ENCODE measurements around the gene LRRC41. TPM values are rescaled to one million over a fixed set of nuclear protein-coding genes. Genes with fewer than 3 reads are reported as not detected.
A peak's percentile ranks its signal among the peaks of the same experiment; 100 is the strongest.

LRRC41 gene
- total RNA-seq, 3 donors from 2014 or later: 43.0 to 47.7 (median 45.8) TPM

- peak overlapping the region; percentile 19 for H3K4me3 Mint-ChIP-seq
- ATAC-seq (no peak), DNase-seq (no peak)
- no peaks in the 10 kb centered on the region for H3K27me3 Mint-ChIP-seq (ENCODE audit: low read depth)
- H3K9me3 Mint-ChIP-seq: no peaks in the 10 kb centered on the region
- peaks cover 33% of the 10 kb centered on the region for H3K4me1 Mint-ChIP-seq (ENCODE audit: low read depth)
- H3K36me3 Mint-ChIP-seq (ENCODE audit: insufficient read depth): peaks cover 27% of the 10 kb centered on the region
Observed at GRCh38 chr1:46306159-46306530, 2.7 kb upstream of the LRRC41 start.

GRCh38 chr1:46303872-46304326 is 483 bp upstream of the LRRC41 start:
- Mint-ChIP-seq H3K4me3 (peak overlapping the region; percentile 98), H3K27me3 (ENCODE audit: low read depth) (no peaks in the 10 kb centered on the region), H3K9me3 (no peaks in the 10 kb centered on the region), H3K36me3 (ENCODE audit: insufficient read depth) (peaks cover 16% of the 10 kb centered on the region), H3K4me1 (ENCODE audit: low read depth) (peaks cover 42% of the 10 kb centered on the region)
- DNase-seq: no peak
- no peak for ATAC-seq

GRCh38 chr1:46302641-46303037 is 777 bp downstream of the LRRC41 start:
- Mint-ChIP-seq H3K27me3 (ENCODE audit: low read depth) (no peaks in the 10 kb centered on the region), H3K9me3 (no peaks in the 10 kb centered on the region), H3K4me3 (peak overlapping the region; percentile 98), H3K36me3 (ENCODE audit: insufficient read depth) (peaks cover 13% of the 10 kb centered on the region), H3K4me1 (ENCODE audit: low read depth) (peaks cover 36% of the 10 kb centered on the region)
- ATAC-seq (peak; percentile 8 to 18), DNase-seq (no peak)

GRCh38 chr1:46301808-46302640 is 1.4 kb downstream of the LRRC41 start:
- peak overlapping the region; percentile 98 for H3K4me3 Mint-ChIP-seq
- no peaks in the 10 kb centered on the region for H3K9me3 Mint-ChIP-seq
- H3K4me1 Mint-ChIP-seq (ENCODE audit: low read depth): peaks cover 31% of the 10 kb centered on the region
- ATAC-seq (peak; percentile 26 to 38), DNase-seq (peak; percentile 41)
- no peaks in the 10 kb centered on the region for H3K27me3 Mint-ChIP-seq (ENCODE audit: low read depth)
- peaks cover 17% of the 10 kb centered on the region for H3K36me3 Mint-ChIP-seq (ENCODE audit: insufficient read depth)

GRCh38 chr1:46301406-46301807 is 2.0 kb downstream of the LRRC41 start:
- no peaks in the 10 kb centered on the region for H3K9me3 Mint-ChIP-seq
- peaks cover 24% of the 10 kb centered on the region for H3K36me3 Mint-ChIP-seq (ENCODE audit: insufficient read depth)
- H3K4me3 Mint-ChIP-seq: peak overlapping the region; percentile 98
- H3K27me3 Mint-ChIP-seq (ENCODE audit: low read depth): no peaks in the 10 kb centered on the region
- peaks cover 28% of the 10 kb centered on the region for H3K4me1 Mint-ChIP-seq (ENCODE audit: low read depth)
- DNase-seq (no peak), ATAC-seq (no peak)

- no peak for ATAC-seq
- H3K4me3 Mint-ChIP-seq: peak overlapping the region; percentile 98
- no peak for DNase-seq
- no peaks in the 10 kb centered on the region for H3K27me3 Mint-ChIP-seq (ENCODE audit: low read depth)
- peaks cover 23% of the 10 kb centered on the region for H3K4me1 Mint-ChIP-seq (ENCODE audit: low read depth)
- no peaks in the 10 kb centered on the region for H3K9me3 Mint-ChIP-seq
- peaks cover 24% of the 10 kb centered on the region for H3K36me3 Mint-ChIP-seq (ENCODE audit: insufficient read depth)
Observed at GRCh38 chr1:46300673-46301405, 2.6 kb downstream of the LRRC41 start.

- DNase-seq: no peak
- Mint-ChIP-seq H3K4me3 (no peak overlapping the region), H3K36me3 (ENCODE audit: insufficient read depth) (peaks cover 25% of the 10 kb centered on the region), H3K4me1 (ENCODE audit: low read depth) (peaks cover 16% of the 10 kb centered on the region), H3K27me3 (ENCODE audit: low read depth) (no peaks in the 10 kb centered on the region), H3K9me3 (no peaks in the 10 kb centered on the region)
- no peak for ATAC-seq
Observed at GRCh38 chr1:46298387-46298786, 5.0 kb downstream of the LRRC41 start.

- Mint-ChIP-seq H3K27me3 (ENCODE audit: low read depth) (no peaks in the 10 kb centered on the region), H3K4me1 (ENCODE audit: low read depth) (peaks cover 2% of the 10 kb centered on the region), H3K36me3 (ENCODE audit: insufficient read depth) (peaks cover 25% of the 10 kb centered on the region), H3K4me3 (no peak overlapping the region), H3K9me3 (no peaks in the 10 kb centered on the region)
- DNase-seq (no peak), ATAC-seq (no peak)
Observed at GRCh38 chr1:46295306-46295705, 8.1 kb downstream of the LRRC41 start.

GRCh38 chr1:46289976-46290375 is 13.4 kb downstream of the LRRC41 start:
- Mint-ChIP-seq H3K27me3 (ENCODE audit: low read depth) (no peaks in the 10 kb centered on the region), H3K36me3 (ENCODE audit: insufficient read depth) (peaks cover 5% of the 10 kb centered on the region), H3K4me3 (no peak overlapping the region), H3K9me3 (no peaks in the 10 kb centered on the region), H3K4me1 (ENCODE audit: low read depth) (peaks cover 3% of the 10 kb centered on the region)
- DNase-seq (no peak), ATAC-seq (no peak)

- DNase-seq (no peak), ATAC-seq (no peak)
- no peaks in the 10 kb centered on the region for H3K9me3 Mint-ChIP-seq
- H3K36me3 Mint-ChIP-seq (ENCODE audit: insufficient read depth): peaks cover 9% of the 10 kb centered on the region
- peaks cover 3% of the 10 kb centered on the region for H3K4me1 Mint-ChIP-seq (ENCODE audit: low read depth)
- no peaks in the 10 kb centered on the region for H3K27me3 Mint-ChIP-seq (ENCODE audit: low read depth)
- no peak overlapping the region for H3K4me3 Mint-ChIP-seq
Observed at GRCh38 chr1:46289134-46289494, 14.3 kb downstream of the LRRC41 start.

- peaks cover 3% of the 10 kb centered on the region for H3K4me1 Mint-ChIP-seq (ENCODE audit: low read depth)
Observed at GRCh38 chr1:46288485-46289133, 14.8 kb downstream of the LRRC41 start.

GRCh38 chr1:46285730-46286477 is 17.5 kb downstream of the LRRC41 start:
- peak; percentile 76 to 82 for ATAC-seq
- peak; percentile 21 for DNase-seq
- Mint-ChIP-seq H3K4me1 (ENCODE audit: low read depth) (peaks cover 3% of the 10 kb centered on the region), H3K36me3 (ENCODE audit: insufficient read depth) (peaks cover 20% of the 10 kb centered on the region), H3K9me3 (no peaks in the 10 kb centered on the region), H3K4me3 (no peak overlapping the region), H3K27me3 (ENCODE audit: low read depth) (no peaks in the 10 kb centered on the region)

More at GRCh38 chr1:46288485-46289133, 14.8 kb downstream of the LRRC41 start:
- Mint-ChIP-seq H3K27me3 (ENCODE audit: low read depth) (no peaks in the 10 kb centered on the region), H3K36me3 (ENCODE audit: insufficient read depth) (peaks cover 11% of the 10 kb centered on the region), H3K9me3 (no peaks in the 10 kb centered on the region), H3K4me3 (no peak overlapping the region)
- ATAC-seq: no peak
- no peak for DNase-seq

GRCh38 chr1:46284597-46285564 is 18.5 kb downstream of the LRRC41 start:
- Mint-ChIP-seq H3K9me3 (no peaks in the 10 kb centered on the region), H3K4me3 (no peak overlapping the region), H3K27me3 (ENCODE audit: low read depth) (no peaks in the 10 kb centered on the region), H3K4me1 (ENCODE audit: low read depth) (peaks cover 3% of the 10 kb centered on the region), H3K36me3 (ENCODE audit: insufficient read depth) (peaks cover 24% of the 10 kb centered on the region)
- no peak for ATAC-seq
- no peak for DNase-seq
